ENCODE results near the gene KCNQ1.

- TF ChIP-seq POLR2AphosphoS5 (IDR thresholded peaks at IDR 0.05; ENCODE audit: insufficient read depth in 1 of 2, low read depth in 1 of 2) (no peak), CTCF (IDR thresholded peaks at IDR 0.05) (no peak)
Observed at GRCh38 chr11:2582351-2582945, 137.6 kb downstream of the KCNQ1 start.
